HUES6 (cell line): ENCODE results near the gene COL6A1.

Experiments used
- H3K27ac ChIP-seq: 2 replicates; pipeline ENCODE4 v1.7.0; 2013; ENCODE audit warnings: low read depth, mild to moderate bottlenecking, low read length, inconsistent platforms
- H3K27me3 ChIP-seq: 2 replicates; pipeline ENCODE4 v1.6.1; 2013; ENCODE audit warnings: low read length; ENCODE audit not compliant: control insufficient read depth, insufficient read depth
- H3K36me3 ChIP-seq: 2 replicates; pipeline ENCODE4 v1.6.1; 2013; ENCODE audit warnings: low read length; ENCODE audit not compliant: control insufficient read depth, insufficient read depth
- H3K4me1 ChIP-seq: 2 replicates; pipeline ENCODE4 v1.6.1; 2013; ENCODE audit warnings: low read length; ENCODE audit not compliant: control insufficient read depth, insufficient read depth
- H3K4me3 ChIP-seq: 2 replicates; pipeline ENCODE4 v1.5.1; 2013; ENCODE audit warnings: low read depth, low read length
- H3K9ac ChIP-seq: one replicate; pipeline ENCODE4 v1.6.1; 2013; ENCODE audit warnings: mild to moderate bottlenecking, low read length
- H3K9me3 ChIP-seq: 2 replicates; pipeline ENCODE4 v1.6.1; 2013; ENCODE audit warnings: low read depth, low read length; ENCODE audit not compliant: control insufficient read depth, insufficient read depth

COL6A1 gene

DNA sequence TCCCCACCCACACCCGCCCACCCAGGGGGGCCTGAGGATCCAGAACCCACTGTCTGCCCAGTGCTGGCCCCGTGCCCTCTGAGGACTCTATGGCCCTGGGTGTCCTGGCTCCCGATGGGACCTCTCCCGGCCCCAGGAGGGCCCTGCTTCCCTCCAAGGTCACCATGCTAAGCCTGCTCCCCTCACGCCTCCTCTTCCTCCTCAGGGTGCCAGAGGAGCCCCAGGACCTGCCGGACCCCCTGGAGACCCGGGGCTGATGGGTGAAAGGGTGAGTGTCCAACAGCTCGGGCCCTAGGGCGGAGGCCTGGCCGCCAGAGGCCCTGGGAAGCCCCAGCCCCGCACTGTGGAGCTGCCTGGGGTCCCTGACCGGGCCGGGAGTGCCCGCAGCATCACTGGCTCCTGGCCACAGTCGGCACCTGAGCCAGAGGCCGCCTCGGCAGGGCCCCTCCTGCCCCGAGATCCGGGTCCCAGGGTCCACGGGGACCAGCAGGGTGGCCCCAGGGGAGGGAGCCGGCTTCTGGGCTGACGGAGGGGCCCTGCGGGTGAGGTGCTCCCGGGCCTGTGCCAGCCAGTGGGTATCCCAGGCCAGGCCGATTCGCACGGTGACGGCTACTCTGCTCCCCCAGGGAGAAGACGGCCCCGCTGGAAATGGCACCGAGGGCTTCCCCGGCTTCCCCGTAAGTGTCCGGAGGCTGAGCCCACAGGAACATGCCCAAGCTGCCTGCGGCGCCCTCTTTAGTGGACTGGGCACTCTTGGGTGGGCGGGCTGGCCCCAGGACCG is 16.1 kb downstream of the COL6A1 start:
- Histone ChIP-seq H3K27ac (no peak overlapping the region; the same call in 1 of the 2 replicates), H3K36me3 (peaks cover 90% of the 10 kb centered on the region), H3K27me3 (no peaks in the 10 kb centered on the region), H3K4me1 (no peaks in the 10 kb centered on the region), H3K9me3 (no peaks in the 10 kb centered on the region), H3K4me3 (no peak overlapping the region), H3K9ac (no peak overlapping the region)

DNA sequence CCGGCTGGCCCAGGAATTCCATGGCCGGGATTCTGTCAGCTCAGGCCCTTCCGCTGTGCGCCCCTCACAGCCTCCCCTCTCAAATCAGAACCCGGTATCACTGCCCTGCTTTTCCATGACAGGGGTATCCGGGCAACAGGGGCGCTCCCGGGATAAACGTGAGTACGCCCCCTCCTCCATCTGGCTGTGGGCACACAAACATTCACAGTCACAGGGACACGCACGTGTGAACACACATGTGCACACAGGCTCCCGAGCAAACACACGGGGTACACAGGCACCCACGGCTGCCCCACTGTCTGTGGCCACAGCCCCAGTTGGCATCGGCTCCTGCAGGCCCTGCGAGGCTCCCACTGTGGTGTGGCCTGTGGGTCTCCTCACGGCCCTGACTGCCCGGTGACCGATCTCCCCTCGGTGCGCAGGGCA is 16.7 kb downstream of the COL6A1 start:
- Histone ChIP-seq H3K36me3 (peaks cover 90% of the 10 kb centered on the region), H3K4me1 (no peaks in the 10 kb centered on the region), H3K9ac (no peak overlapping the region), H3K27ac (no peak overlapping the region; the same call in 1 of the 2 replicates), H3K9me3 (no peaks in the 10 kb centered on the region), H3K27me3 (no peaks in the 10 kb centered on the region), H3K4me3 (no peak overlapping the region)

DNA sequence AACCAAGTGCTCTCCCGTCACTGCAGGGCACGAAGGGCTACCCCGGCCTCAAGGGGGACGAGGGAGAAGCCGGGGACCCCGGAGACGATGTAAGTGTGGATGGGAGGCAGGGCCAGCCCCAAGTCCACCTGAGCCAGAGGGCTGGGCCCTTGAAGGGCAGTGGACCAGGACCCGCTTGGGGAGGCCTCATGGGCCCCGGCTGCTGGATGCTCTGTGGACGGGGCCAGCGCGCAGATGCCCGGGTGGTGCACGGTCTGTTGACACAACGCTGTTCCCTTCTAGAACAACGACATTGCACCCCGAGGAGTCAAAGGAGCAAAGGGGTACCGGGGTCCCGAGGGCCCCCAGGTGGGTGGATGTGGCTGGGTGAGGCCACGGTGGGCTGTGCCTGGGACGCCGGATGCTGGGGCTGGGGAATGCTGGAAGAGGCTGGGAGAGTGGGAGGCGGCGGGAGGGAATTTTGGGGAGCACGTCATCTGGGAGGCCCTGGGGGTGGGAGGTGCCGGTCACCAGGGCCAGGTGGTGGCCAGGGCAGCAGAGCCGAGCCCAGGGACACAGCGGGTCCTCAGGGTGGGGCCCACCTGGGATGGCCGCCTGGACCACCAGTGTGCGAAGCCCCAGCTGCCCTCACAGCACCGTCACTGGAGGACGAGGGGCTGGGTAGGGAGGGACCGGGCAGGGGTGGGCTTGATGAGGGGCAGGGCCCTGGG is 17.5 kb downstream of the COL6A1 start:
- Histone ChIP-seq H3K4me3 (no peak overlapping the region), H3K27ac (no peak overlapping the region), H3K9ac (no peak overlapping the region), H3K4me1 (no peaks in the 10 kb centered on the region), H3K9me3 (no peaks in the 10 kb centered on the region), H3K36me3 (peaks cover 90% of the 10 kb centered on the region), H3K27me3 (no peaks in the 10 kb centered on the region)

DNA sequence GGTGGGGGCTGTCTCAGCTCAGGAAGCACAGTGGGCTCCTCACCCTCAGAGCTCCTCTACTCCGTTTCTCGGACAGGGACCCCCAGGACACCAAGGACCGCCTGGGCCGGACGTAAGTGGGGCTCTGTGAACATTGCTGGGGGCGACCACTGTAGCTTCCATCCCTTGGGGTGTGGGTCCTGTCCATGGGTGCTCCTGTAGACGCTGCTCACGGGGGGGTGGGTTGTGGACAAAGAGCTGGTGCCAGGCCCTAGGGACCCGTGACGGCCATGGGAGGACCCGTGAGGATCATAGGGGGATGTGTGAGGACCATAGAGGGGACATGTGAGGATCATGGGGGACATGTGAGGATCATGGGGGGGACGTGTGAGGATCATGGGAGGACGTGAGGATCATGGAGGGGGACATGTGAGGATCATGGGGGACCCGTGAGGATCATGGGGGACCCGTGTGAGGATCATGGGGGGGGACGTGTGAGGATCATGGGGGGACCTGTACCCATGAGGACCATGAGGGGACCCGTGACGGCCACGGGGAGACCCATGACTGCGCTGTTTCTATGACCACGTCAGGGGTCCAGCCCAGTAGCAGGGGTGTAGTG is 18.1 kb downstream of the COL6A1 start:
- Histone ChIP-seq H3K36me3 (peaks cover 88% of the 10 kb centered on the region), H3K4me1 (no peaks in the 10 kb centered on the region), H3K4me3 (no peak overlapping the region), H3K27ac (no peak overlapping the region), H3K9me3 (no peaks in the 10 kb centered on the region), H3K27me3 (no peaks in the 10 kb centered on the region), H3K9ac (no peak overlapping the region)

DNA sequence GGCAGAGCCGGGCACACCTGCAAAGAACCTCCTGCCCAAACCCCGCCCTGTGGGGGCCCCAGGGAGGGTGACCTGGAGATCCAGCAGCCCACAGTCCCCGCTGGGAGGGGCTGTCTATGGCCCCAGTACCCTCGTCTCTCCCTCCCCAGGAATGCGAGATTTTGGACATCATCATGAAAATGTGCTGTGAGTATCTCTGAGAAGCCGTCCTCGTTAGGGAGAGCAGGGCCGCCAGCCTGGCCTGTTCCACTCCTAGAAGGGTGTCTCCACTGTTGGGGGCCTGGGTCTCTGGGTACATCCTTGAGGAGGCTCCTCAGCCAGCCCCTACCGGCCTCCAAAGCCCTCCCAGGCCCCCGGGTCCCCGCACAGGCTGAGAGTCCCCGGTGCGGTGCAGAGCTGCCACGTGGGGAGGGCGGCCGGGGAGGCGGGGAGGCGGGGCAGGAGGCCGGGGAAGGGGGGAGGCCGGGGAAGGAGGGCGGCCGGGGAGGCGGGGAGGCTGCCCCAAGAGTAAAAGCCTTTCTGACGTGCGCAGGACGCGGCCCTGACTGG is 18.7 kb downstream of the COL6A1 start:
- H3K9me3 ChIP-seq: no peaks in the 10 kb centered on the region
- H3K9ac ChIP-seq: no peak overlapping the region
- H3K27me3 ChIP-seq: no peaks in the 10 kb centered on the region
- no peak overlapping the region for H3K4me3 ChIP-seq
- H3K36me3 ChIP-seq: peaks cover 88% of the 10 kb centered on the region
- no peak overlapping the region for H3K27ac ChIP-seq
- H3K4me1 ChIP-seq: no peaks in the 10 kb centered on the region

DNA sequence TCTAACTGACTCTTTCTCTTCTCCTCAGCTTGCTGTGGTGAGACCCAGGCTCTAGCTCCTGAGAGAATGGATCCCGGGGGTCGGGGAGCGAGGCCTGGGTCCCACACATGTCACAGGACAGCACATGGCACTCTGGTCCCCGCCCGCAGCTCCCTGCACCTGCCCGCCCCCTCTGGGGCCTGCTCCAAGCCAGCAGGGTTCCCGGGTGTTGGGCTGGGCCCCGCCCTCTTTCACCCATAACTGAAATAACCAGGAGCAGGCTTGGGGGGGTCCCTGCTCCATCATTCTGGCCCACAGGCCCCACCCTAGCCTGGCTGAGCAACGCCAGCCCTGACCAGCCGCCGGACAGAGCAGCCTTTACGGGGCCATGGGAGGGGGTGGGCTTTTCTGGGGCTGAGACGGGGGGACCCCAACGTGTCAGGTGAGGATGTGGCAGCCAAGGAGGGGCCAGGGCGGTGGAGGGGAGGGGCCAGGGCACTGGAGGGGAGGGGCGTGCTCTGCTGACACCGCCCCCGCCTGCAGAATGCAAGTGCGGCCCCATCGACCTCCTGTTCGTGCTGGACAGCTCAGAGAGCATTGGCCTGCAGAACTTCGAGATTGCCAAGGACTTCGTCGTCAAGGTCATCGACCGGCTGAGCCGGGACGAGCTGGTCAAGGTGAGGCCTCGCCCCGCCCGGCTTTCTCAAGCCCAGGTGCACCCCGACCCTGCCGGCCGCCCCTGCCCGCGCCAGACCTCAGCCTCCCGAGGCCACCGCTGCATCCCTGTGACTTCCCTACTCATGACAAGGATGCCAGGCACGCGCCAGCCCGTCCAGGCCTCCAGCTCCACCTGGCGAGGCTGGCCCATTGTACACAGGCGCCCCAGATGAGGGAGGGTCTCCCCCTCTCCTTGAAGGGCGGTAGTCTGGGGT is 19.4 kb downstream of the COL6A1 start:
- no peak overlapping the region for H3K4me3 ChIP-seq
- no peak overlapping the region for H3K9ac ChIP-seq
- no peaks in the 10 kb centered on the region for H3K4me1 ChIP-seq
- no peaks in the 10 kb centered on the region for H3K9me3 ChIP-seq
- H3K27ac ChIP-seq: no peak overlapping the region
- peaks cover 85% of the 10 kb centered on the region for H3K36me3 ChIP-seq
- H3K27me3 ChIP-seq: no peaks in the 10 kb centered on the region

DNA sequence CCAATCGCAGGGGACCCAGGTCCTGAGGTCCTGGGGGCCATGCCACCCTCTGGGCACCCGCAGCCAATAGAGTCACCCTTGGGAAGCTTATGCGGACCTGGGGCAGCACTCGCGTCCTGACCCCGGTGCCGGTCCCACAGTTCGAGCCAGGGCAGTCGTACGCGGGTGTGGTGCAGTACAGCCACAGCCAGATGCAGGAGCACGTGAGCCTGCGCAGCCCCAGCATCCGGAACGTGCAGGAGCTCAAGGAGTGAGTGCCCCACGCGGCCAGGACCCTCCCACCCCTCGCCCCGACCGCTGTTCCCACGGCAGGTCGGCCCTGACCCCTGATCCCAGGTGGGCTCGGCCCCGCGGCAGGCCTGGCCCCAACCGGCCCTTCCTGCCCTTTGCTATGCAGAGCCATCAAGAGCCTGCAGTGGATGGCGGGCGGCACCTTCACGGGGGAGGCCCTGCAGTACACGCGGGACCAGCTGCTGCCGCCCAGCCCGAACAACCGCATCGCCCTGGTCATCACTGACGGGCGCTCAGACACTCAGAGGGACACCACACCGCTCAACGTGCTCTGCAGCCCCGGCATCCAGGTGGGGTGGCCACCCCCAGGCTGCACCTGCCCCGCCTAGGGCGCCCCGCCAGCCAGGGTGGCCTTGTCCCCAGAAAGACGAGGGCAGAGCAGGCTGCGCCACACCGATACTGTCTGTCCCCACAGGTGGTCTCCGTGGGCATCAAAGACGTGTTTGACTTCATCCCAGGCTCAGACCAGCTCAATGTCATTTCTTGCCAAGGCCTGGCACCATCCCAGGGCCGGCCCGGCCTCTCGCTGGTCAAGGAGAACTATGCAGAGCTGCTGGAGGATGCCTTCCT is 20.5 kb downstream of the COL6A1 start:
- Histone ChIP-seq H3K4me3 (no peak overlapping the region), H3K27me3 (no peaks in the 10 kb centered on the region), H3K9ac (no peak overlapping the region), H3K4me1 (no peaks in the 10 kb centered on the region), H3K36me3 (peaks cover 75% of the 10 kb centered on the region), H3K27ac (no peak overlapping the region), H3K9me3 (no peaks in the 10 kb centered on the region)

DNA sequence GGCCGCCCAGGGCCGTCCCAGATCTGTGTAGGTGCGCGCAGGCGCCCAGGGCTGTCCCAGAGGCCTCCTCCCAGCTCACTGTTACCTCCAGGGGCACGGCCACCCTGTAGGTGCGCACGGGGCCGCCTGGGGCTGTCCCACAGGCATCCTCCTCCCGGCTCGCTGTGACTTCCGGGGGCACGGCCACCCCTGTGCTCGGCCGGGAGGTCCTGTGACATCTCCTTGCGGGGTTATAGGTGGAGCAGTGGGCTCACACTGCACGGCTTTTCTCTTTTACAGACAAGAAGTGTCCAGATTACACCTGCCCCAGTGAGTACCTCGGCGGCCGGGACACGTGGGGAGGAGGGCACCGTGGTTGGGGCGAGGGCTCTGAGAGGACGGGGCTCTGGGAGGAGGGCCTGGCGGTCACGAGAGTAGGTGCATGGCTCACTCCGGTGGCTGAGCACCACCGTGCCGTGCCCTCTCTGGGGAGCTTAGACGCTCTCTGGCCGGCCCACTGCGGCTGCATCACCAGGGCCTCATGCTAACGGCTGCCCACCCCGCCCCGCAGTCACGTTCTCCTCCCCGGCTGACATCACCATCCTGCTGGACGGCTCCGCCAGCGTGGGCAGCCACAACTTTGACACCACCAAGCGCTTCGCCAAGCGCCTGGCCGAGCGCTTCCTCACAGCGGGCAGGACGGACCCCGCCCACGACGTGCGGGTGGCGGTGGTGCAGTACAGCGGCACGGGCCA is 21.4 kb downstream of the COL6A1 start:
- peaks cover 67% of the 10 kb centered on the region for H3K36me3 ChIP-seq
- H3K4me1 ChIP-seq: no peaks in the 10 kb centered on the region
- H3K9ac ChIP-seq: no peak overlapping the region
- H3K9me3 ChIP-seq: no peaks in the 10 kb centered on the region
- no peaks in the 10 kb centered on the region for H3K27me3 ChIP-seq
- H3K4me3 ChIP-seq: no peak overlapping the region
- H3K27ac ChIP-seq: no peak overlapping the region

DNA sequence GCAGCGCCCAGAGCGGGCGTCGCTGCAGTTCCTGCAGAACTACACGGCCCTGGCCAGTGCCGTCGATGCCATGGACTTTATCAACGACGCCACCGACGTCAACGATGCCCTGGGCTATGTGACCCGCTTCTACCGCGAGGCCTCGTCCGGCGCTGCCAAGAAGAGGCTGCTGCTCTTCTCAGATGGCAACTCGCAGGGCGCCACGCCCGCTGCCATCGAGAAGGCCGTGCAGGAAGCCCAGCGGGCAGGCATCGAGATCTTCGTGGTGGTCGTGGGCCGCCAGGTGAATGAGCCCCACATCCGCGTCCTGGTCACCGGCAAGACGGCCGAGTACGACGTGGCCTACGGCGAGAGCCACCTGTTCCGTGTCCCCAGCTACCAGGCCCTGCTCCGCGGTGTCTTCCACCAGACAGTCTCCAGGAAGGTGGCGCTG is 22.0 kb downstream of the COL6A1 start:
- H3K36me3 ChIP-seq: peaks cover 61% of the 10 kb centered on the region
- H3K4me3 ChIP-seq: no peak overlapping the region
- no peaks in the 10 kb centered on the region for H3K4me1 ChIP-seq
- no peaks in the 10 kb centered on the region for H3K27me3 ChIP-seq
- H3K9ac ChIP-seq: no peak overlapping the region
- 0 out of 2 replicates have a peak, but pooled peaks cover 4% of the 10 kb centered on the region for H3K9me3 ChIP-seq
- H3K27ac ChIP-seq: no peak overlapping the region
